ENCODE data around the gene FKBP1C. TPM values are rescaled to one million over a fixed set of nuclear protein-coding genes. Genes with fewer than 3 reads are reported as not detected.

The FKBP1C gene
- total and polyA plus RNA-seq, 2 donors (not counting 3 experiments of a cell fraction or from before 2014, with no cell fraction given), result 2.0 to 7.7 TPM

- Histone ChIP-seq H3K79me2 (ENCODE audit: control insufficient read depth, insufficient read depth, low read length) (no peaks in the 10 kb centered on the region), H3K4me3 (replicated peaks in 1 of 3; ENCODE audit: insufficient read depth in 1 of 3, low read depth in 1 of 3, low read length in 3 of 3) (no peak overlapping the region), H3K27ac (ENCODE audit: insufficient read depth, low read depth, low read length) (no peak overlapping the region), H3K9ac (replicated peaks; ENCODE audit: extremely low read depth, insufficient read depth, low read length) (no peak overlapping the region), H3K36me3 (ENCODE audit: control insufficient read depth in 2 of 2, extremely low read depth in 1 of 2, insufficient read depth in 2 of 2, low read length in 2 of 2) (no peaks in the 10 kb centered on the region), H3K9me1 (replicated peaks; ENCODE audit: control insufficient read depth, extremely low read depth, insufficient read depth, low read length) (no peaks in the 10 kb centered on the region), H3K27me3 (ENCODE audit: control insufficient read depth in 2 of 2, insufficient read depth in 2 of 2, low read length in 2 of 2) (no peaks in the 10 kb centered on the region), H3K9me3 (replicated peaks; ENCODE audit: control insufficient read depth, insufficient read depth, low read length) (no peaks in the 10 kb centered on the region), H3K4me2 (ENCODE audit: insufficient read depth, low read length) (no peak overlapping the region), H4K20me1 (replicated peaks; ENCODE audit: control insufficient read depth, extremely low read depth, insufficient read depth, low read length) (no peaks in the 10 kb centered on the region), H3K4me1 (ENCODE audit: control insufficient read depth, extremely low read depth, insufficient read depth, low read length) (no peaks in the 10 kb centered on the region), H2AFZ (ENCODE audit: low read depth, low read length) (no peak overlapping the region)
- dilution Hi-C loops (cut with MboI; ENCODE audit: extremely low pct_ligation_motif_present, low sequenced_read_pairs), result no loop called here
- TF ChIP-seq GATA2 (IDR thresholded peaks at IDR 0.05; ENCODE audit: insufficient read depth, insufficient read length, low read depth, low read length) (no peak), POLR2AphosphoS5 (IDR thresholded peaks at IDR 0.05; ENCODE audit: insufficient read depth, low read depth, low read length) (no peak), JUN (IDR thresholded peaks at IDR 0.05; ENCODE audit: borderline replicate concordance, insufficient read depth, insufficient read length, low read depth) (no peak), POLR2A (IDR thresholded peaks at IDR 0.05; ENCODE audit: low read depth, low read length) (no peak), CTCF (IDR thresholded peaks at IDR 0.05; ENCODE audit: extremely low read depth in 1 of 2, insufficient read depth in 1 of 2, low read depth in 1 of 2, low read length in 2 of 2) (no peak), MYC (IDR thresholded peaks at IDR 0.05; ENCODE audit: low read depth, low read length) (no peak), MAX (IDR thresholded peaks at IDR 0.05; ENCODE audit: insufficient read depth, insufficient read length) (no peak)
- no TSS peak for BruUV-seq (replicated peaks)
- no peak for DNase-seq (ENCODE audit: low read depth, low spot score)
- POLR2A ChIA-PET, result no interaction called here
- CTCF ChIA-PET, result no interaction called here
- FAIRE-seq, result no peak
- intact Hi-C loops (cut with micrococcal nuclease), result no loop called here
These were observed 50.6 kb downstream of the FKBP1C start for GRCh38 chr6:63261820-63262219.

Small RNA genes lying within 50 kb of the gene (small RNA-seq; reads per million reads assigned to genes)
- gene SPTLC1P3 (ENCODE audit: insufficient read depth, insufficient read length, low read depth, low replicate concordance), result not detected

Other genes starting within 250 kb of the FKBP1C start
- gene LGSN, start 108.5 kb downstream of the FKBP1C start, total RNA-seq, result not detected in 2 replicates
- not detected in 2 replicates for gene LGSN, start 108.5 kb downstream of the FKBP1C start, polyA plus RNA-seq

Data from endothelial cell of umbilical vein (primary cell).